ENCODE results near the gene PLA2G5. TPM values are rescaled to one million over a fixed set of nuclear protein-coding genes. Genes with fewer than 3 reads are reported as not detected.

Gene PLA2G5
- total RNA-seq, 4 donors from 2014 or later: 2.9 to 5.5 (median 4.0) TPM

DNA sequence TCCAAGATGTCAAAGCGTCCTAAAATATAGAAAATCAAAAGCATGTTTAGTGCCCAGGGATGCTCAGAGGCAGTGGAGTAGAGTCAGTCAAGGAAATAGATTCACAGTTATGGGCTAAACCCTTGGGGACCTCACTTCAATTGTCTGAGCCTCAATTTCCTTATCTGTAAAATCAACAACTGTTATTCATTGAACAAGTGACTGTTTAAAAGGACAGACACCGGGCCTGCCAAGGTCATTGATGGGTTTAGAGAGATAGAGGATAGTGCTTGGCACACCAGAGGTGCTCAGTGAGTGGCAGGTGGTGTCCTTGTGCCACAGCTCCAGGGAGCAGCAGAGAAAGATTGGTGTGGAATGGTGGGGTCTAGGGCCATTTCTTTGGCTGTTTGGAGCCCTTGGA is 12.8 kb downstream of the PLA2G5 start:
- TF ChIP-seq, protein P1, sequence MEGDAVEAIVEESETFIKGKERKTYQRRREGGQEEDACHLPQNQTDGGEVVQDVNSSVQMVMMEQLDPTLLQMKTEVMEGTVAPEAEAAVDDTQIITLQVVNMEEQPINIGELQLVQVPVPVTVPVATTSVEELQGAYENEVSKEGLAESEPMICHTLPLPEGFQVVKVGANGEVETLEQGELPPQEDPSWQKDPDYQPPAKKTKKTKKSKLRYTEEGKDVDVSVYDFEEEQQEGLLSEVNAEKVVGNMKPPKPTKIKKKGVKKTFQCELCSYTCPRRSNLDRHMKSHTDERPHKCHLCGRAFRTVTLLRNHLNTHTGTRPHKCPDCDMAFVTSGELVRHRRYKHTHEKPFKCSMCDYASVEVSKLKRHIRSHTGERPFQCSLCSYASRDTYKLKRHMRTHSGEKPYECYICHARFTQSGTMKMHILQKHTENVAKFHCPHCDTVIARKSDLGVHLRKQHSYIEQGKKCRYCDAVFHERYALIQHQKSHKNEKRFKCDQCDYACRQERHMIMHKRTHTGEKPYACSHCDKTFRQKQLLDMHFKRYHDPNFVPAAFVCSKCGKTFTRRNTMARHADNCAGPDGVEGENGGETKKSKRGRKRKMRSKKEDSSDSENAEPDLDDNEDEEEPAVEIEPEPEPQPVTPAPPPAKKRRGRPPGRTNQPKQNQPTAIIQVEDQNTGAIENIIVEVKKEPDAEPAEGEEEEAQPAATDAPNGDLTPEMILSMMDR (IDR thresholded peaks at IDR 0.05; ENCODE audit: low read depth): no peak

DNA sequence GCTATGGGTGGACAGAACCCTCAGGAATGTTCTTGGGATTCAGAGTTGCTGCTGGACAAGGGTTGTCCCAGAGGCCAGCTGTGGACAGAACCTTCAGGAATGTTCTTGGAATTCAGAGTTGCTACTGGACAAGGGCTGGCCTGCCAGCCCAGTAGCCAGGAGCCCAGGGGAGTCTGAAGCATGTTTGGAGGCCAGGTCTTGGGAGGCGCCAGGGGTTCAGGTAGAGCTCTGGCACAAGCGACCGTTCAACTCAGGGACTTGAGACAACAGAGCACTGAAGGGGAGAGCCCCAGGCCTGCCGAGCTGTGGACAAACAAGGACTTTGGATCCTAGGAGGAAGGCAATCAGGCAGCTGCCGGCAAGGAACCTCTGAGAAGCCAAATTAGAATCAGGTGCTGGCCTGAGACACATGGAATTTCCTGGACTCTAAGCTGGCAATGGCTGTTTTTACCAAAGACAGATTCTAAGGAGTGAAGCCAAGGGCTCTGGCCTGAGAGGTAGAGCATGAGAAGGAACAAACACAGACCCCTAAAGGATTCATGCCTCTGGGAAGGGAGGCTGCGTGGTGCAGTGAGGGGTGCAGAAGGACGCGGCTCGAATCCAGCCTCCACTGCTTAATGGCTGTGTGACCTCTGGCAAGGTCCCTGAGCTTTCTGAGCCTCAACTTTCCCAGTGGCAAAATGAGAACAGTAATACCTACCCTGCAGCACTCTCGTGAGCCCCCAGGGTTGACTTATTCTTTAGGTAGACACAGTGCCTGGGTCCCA is 13.4 kb downstream of the PLA2G5 start:
- TF ChIP-seq, protein P1 (IDR thresholded peaks at IDR 0.05; ENCODE audit: low read depth): no peak

DNA sequence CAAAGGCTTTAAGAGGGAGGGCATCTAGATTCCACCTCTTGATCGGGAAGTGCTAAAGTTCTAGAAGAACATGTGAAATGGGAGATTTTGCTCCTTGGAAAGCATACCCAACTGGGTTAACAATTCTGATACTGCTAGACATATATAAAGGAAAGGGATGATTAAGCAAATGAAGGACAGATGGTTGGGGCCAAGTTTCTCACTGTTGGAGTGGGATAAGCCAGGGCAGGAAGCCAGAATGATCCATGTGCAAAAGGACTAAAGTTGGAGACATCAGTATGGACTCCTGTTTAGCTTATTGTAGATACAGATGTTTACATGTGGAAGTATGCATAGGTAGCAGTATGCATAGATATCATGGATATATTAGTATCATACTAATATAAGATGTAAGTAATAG is 16.8 kb downstream of the PLA2G5 start:
- TF ChIP-seq, protein P1 (IDR thresholded peaks at IDR 0.05; ENCODE audit: low read depth): no peak

DNA sequence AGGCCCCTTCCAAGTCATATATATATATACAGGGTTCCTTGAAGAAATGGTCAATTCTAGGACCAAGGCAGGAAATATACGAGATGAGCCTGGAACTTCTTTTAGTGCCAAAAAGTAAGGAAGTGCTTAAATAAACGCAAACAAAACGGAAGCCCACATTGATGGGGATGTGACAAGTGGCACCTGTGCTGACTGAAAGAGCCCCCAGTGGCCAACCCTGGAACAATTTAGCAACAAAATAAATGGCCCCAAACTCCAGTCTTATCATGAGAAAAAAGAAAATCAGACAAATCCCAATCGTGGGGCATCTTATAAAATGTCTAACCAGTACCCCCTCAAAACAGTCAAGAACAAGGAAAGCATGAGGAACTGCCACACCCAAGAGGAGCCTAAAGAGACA is 17.7 kb downstream of the PLA2G5 start:
- TF ChIP-seq, protein P1 (IDR thresholded peaks at IDR 0.05; ENCODE audit: low read depth): no peak

DNA sequence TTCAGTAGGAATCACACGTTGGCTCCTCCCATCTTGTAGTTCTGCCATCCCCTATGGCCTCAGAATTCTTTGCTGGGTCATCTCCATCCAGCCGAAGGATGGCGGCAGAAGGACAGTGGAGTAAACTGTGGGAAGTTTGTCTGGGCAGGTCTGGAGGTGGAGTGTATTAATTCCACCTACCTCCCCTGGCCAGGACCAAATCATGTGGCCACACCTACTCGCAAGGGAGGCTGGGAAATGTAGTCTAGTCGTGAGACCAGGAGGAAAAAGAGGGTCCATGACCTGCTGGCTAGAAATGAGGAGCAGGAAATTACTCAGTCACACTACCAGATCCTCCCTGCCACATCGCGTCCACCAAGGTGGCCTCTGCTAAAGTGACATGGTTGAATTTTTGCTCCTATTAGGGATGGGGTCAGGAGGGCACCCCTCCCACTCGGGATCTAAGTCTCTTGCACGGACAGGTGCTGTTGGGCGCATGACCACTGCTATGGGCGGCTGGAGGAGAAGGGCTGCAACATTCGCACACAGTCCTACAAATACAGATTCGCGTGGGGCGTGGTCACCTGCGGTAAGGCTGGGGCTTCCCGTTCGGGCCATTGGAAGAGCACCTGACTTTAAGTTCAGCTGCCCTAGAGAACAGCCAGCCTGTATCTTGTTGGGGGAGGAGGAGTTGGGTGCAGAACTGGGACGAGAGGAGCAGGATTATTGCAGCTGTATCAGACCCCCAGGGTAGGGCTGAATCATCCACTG is 19.5 kb downstream of the PLA2G5 start:
- TF ChIP-seq, protein P1 (IDR thresholded peaks at IDR 0.05; ENCODE audit: low read depth): no peak

DNA sequence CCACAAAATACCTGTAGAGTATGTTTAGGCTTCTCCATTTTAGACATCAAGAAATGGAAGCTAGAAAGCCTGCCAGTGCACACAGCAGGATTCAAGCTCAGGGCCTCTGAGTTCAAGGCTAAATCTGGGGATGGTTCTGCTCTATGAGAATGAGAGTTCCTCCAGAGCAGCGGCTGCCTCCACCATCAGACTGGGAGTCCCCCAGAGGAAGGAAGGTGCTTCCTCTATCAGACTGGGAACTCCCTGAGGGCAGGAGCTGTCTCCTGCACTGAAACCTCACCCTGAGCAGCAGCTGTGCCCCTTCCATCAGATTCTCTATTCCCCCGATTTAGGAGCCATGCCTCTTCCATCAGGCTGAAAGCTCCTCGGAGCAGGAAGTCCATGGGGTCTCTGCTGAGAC is 20.1 kb downstream of the PLA2G5 start:
- TF ChIP-seq, protein P1 (IDR thresholded peaks at IDR 0.05; ENCODE audit: low read depth): no peak

DNA sequence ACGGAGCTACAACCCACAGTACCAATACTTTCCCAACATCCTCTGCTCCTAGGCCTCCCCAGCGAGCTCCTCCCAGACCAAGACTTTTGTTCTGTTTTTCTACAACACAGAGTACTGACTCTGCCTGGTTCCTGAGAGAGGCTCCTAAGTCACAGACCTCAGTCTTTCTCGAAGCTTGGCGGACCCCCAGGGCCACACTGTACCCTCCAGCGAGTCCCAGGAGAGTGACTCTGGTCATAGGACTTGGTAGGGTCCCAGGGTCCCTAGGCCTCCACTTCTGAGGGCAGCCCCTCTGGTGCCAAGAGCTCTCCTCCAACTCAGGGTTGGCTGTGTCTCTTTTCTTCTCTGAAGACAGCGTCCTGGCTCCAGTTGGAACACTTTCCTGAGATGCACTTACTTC is 20.6 kb downstream of the PLA2G5 start:
- TF ChIP-seq, protein P1 (IDR thresholded peaks at IDR 0.05; ENCODE audit: low read depth): no peak
